Measurements from ENCODE around the gene PPP1R12C. TPM values are rescaled to one million over a fixed set of nuclear protein-coding genes. Genes with fewer than 3 reads are reported as not detected.

The PPP1R12C gene
- polyA plus RNA-seq, 3 donors, result 61.3 to 158 (median 123) TPM

DNA sequence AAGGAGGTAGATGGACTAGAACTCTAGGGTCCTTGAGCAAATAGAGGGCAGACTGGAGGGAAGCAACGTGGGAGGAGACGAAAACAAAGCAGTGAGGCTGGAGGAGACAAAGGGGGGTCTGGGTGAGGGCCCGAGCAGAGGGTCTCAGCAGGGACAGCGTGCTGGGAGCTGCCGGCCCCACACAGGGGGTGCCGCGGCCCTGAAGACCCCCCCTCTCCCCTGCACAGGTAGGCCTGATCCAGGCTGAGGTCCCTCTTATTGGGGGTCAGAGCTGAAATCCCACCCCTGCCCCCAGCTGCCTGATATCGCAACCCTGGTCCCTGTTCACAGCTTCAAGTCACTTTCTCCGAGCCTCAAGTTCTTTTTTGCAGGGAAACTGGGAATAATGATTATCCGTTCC, 33.0 kb downstream of the PPP1R12C start:
- 79 to 89% (median 87%) methylated on average over 7 to 10 of the region's 10 CpGs for WGBS, 3 donors
- H3K27ac ChIP-seq (ENCODE audit: low read depth, low read length), result no peak overlapping the region

DNA sequence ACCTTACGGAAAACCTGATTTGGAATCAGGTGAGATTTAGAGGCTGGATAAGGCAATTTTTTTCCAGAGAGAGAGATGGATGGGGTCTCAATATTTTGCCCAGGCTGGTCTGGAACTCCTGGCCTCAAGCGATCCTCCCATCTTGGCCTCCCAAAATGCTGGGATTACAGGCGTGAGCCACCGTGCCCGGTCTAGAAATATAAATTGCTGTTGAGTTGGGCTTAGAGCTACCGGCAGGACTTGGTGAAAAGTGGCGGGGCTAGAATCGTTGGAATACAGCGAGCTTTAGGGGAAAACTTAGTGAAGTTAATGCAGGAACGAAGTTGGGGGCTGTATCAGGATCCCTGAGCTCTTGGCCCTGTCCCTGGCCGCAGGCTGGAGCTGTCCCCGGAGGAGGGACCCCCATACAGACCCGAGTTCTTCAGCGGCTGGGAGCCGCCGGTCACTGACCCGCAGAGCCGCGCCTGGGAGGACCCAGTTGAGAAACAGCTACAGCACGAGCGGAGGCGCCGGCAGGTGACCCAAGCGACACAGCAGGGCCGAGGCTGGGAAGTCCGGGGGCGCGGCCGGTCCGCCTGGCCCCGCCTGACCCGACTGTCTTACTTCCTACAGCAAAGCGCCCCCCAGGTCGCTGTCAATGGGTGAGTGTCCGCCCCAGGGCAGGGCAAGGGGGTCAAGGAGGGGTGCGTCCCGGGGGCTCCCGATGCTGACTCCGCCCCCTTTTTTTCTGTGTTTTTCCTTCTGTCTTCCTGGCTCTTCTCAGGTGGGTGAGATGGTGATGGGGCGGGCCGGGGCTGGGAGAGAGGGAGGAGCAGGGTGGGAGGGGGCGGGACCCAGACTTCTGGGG, 34.2 kb downstream of the PPP1R12C start:
- H3K27ac ChIP-seq (ENCODE audit: low read depth, low read length), result no peak overlapping the region
- WGBS, 3 donors, result 36 to 48% (median 37%) methylated on average over 39 to 42 of the region's 42 CpGs

DNA sequence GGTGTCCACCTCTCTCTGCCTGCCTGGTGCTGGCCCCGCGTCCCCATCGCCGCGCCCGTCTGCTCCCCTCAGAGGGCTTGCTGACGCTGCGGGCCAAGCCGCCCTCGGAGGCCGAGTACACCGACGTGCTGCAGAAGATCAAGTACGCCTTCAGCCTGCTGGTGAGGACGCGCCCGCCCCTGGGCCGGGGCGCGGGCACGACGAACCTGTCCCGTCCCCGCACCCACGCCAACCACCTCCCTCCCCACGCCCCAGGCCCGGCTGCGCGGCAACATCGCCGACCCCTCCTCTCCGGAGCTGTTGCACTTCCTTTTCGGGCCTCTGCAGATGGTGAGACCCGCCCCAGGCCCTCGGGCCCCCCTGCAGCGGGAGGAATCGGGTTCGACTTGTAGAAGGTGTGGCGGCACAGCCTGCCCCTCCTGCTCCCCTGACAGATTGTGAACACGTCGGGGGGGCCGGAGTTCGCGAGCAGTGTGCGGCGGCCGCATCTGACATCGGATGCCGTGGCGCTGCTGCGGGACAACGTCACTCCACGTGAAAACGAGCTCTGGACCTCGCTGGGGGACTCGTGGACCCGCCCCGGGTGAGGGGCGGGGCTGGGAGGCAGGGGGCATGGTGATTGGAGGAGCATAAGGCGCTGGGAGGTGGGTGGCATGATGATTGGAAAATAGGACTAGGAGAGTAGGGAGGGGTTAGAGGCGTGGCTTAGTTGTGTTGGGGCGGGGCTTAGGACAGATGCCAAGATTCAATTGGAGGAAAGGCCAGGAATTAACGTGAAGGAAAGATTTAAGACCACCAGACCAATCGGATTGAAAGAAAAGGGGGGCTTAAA, 35.2 kb downstream of the PPP1R12C start:
- no peak overlapping the region for H3K27ac ChIP-seq (ENCODE audit: low read depth, low read length)
- WGBS, 3 donors, result 14 to 23% (median 17%) methylated on average over 49 to 64 of the region's 64 CpGs

DNA sequence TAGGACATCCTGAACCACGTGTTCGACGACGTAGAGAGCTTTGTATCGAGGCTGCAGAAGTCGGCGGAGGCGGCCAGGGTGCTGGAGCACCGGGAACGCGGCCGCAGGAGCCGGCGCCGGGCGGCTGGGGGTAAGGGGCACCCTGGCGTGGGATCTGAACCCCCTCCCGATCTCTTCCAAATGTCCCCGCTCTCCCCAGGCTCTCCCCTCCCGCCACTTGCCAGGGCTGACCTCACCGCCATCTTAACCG, 35.7 kb downstream of the PPP1R12C start:
- no peak overlapping the region for H3K27ac ChIP-seq (ENCODE audit: low read depth, low read length)
- 11 to 19% (median 12%) methylated on average over 6 to 22 of the region's 22 CpGs for WGBS, 3 donors

DNA sequence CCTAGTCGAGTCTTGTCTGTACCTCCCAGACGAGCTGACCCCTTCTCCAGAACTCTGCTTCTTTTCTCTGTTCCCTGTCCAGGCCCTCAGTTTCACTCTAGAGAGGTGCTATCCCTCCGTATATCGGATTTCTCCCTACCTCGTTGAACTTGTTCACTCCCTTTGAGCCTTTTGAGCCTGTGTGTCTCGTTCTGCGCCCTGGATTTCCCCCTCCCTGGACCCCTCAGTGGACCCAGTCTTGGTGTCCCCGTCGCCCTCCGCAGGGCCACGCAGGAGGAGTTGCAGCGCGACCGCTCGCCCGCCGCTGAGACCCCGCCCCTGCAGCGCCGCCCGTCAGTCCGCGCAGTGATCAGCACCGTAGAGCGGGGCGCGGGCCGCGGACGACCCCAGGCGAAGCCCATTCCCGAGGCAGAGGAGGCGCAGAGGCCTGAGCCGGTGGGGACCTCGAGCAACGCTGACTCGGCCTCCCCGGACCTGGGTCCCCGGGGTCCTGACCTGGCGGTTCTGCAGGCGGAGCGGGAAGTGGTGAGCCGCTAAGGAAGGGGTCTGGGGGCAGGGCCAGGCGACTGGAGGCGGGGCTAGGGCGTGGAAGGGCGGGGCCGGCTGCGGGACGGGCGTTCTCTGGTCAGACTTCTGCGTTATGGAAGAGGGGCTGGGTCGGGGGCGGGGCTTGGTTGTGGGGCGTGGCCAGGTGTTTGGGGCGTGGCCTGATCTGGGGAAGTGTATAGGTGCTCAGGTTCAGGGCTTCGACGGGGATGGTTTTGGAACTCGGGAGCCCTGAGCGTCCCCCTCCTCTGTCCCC, 36.3 kb downstream of the PPP1R12C start:
- WGBS, 3 donors, result 4 to 8% (median 5%) methylated on average over 49 to 60 of the region's 60 CpGs
- no peak overlapping the region for H3K27ac ChIP-seq (ENCODE audit: low read depth, low read length)

DNA sequence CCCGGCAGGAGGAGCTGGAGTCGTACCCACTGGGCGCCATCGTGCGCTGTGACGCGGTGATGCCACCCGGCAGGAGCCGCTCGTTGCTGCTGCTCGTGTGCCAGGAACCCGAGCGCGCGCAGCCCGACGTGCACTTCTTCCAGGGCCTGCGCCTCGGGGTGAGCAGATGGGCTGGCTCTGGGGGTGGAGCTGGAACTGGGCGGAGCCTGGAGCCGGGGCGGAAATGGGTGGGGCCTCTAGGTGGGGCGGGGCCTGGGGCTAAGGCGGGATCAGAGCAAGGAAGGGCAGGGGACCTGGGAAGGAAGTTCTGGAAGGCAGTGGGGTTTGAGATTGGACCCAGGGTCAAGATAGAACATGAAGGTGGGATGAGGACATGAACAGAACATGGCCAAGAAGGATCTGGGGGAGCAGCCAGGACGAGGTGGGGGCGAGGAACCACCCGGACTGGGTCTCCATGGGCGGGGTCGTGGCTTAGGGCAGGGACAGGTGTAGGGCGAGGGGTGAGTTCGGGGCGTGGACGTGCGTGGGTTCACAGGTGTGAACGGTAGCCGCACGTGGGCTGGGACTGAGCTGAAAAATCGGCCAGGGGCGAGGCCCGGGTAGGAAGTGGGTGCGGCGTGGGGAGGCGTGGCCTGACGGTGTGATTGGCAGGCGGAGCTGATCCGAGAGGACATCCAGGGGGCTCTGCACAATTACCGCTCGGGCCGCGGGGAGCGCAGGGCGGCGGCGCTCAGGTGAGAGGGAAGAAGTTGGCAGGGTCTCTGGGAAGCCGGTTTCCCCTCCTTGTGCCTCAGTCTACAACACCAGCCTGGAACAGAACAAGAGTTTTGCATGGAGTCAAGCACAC, 37.1 kb downstream of the PPP1R12C start:
- no peak overlapping the region for H3K27ac ChIP-seq (ENCODE audit: low read depth, low read length)
- 6 to 12% (median 7%) methylated on average over 55 of the region's 55 CpGs for WGBS, 3 donors

DNA sequence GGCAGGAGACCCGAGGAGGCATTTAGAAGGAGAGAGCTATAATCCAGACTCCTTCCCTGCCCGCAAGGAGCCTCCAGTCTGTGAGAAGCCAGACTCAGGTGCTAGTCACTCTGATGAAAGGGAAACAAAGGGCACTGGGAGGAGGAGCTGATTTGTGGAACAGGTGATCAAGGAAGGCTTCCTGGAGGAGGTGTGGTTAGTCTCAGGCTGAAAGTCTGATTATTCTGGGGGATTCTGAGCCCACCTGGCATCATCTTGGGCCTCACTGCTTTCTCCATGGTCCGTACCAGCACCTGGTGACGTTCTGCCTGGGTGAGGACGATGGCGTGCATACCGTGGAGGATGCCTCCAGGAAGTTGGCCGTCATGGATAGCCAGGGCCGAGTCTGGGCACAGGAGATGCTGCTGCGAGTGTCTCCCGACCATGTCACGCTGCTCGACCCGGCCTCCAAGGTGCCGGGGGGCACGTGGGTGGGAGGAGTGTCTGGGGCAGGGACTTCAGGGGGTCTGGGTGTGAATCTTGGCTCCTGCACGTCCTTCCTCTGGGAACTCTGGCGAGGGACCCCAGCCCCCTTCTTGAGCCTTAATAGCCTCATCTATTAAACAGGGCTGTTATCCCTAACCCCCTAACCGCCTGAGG, 37.9 kb downstream of the PPP1R12C start:
- no peak overlapping the region for H3K27ac ChIP-seq (ENCODE audit: low read depth, low read length)
- WGBS, 3 donors, result 77 to 83% (median 77%) methylated on average over 18 to 19 of the region's 19 CpGs

DNA sequence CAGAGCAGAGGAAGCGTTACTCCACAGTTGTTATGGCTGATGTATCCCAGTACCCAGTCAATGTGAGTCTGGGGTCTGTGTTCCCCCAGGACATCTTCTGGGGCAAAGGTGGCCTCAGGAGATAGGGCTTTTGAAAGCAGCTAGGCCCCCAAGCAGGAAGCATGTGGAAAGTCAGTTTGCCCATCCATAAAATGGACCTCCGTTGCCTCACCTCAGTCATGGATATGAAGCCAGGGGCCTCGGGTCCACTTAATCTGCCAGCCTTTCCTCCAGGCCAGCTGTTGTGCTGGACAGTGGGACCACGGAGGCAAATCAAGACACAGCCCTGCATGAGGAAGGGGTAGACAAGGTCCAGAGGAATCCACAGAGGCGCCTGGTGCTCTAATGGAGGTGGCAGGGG, 38.4 kb downstream of the PPP1R12C start:
- no peak overlapping the region for H3K27ac ChIP-seq (ENCODE audit: low read depth, low read length)
- 79 to 83% (median 80%) methylated on average over 5 of the region's 5 CpGs for WGBS, 3 donors

DNA sequence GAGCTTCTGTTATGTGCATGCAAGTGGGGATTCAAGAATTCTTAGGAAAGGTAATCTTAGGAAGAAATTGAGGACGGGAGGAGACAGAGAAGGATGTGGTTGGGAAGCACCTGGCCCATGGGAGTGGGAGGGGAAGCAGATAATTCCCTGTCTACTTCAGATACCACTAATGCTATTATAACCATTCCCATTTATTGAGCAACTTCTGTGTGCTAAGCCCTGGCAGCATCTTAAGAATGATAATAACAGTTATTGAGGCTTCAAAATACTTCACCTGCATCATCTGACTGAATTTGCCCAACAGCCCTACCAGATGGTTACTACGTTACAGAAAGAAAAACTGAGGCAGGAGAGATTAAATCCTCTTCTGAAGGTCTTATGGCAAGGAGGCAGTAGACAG, 40.3 kb downstream of the PPP1R12C start:
- H3K27ac ChIP-seq (ENCODE audit: low read depth, low read length), result no peak overlapping the region
- WGBS, 3 donors, result 61 to 77% (median 62%) methylated on average over 2 of the region's 2 CpGs

DNA sequence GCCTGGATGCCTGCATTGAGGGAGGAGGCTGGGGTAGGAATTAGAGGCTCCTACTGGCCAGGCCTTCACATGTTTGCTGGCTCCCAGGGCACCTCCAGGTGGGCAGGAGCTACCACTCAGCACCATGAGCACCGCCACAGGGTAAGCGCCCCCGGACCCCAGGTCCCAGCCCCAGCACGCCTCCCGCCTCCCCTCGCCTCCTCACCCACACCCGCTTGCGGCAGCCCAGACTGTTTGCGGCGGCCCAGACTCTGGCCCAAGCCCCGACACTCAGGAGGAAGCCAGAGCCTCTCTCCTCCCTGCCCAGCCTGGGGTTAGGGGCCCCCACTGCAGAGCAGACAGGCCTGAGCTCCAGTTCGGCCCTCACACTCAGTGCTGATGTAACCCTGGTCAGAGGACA, 41.1 kb downstream of the PPP1R12C start:
- no peak overlapping the region for H3K27ac ChIP-seq (ENCODE audit: low read depth, low read length)
- WGBS, 3 donors, result 68 to 81% (median 76%) methylated on average over 12 of the region's 12 CpGs

DNA sequence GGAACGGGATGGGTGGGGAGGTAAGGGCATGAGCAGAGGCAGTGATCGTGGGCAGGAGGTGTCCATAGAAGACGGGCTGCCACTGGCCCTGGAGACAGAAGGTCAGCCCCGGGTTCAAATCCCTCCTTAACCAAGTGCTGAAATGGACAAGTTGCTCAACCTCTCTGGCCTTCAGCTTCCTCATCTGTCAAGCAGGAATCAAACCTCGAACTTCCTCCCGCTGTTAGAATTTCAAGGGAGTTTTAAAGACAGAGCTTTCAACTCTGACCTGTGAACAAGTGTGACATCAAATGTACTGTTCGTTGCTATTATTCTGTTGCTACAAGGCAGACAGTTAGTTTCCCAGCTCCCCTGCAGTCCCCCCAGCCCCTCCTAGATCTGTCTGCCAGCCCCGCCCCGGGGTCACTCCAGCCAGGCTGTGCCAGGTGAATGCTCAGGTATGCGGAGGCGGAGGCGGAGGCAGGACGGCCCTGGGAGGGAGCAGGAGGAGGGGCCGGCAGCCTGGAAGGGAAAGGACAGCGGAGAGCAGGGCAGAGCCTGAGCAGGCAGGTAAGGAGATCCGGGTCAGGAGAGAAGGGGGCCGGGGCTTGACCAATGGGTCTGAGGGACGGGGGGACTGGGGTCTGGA, 42.0 kb downstream of the PPP1R12C start, which contains the start of gene EPS8L1:
Gene EPS8L1 (plus strand): TSS at position 499 of the 628 bp plus-strand sequence. CDS start 576 bp downstream, outside the sequence.
- 18 to 37% (median 24%) methylated on average over 18 of the region's 18 CpGs for WGBS, 3 donors
- H3K27ac ChIP-seq (ENCODE audit: low read depth, low read length), result no peak within 1 kb of the TSS

DNA sequence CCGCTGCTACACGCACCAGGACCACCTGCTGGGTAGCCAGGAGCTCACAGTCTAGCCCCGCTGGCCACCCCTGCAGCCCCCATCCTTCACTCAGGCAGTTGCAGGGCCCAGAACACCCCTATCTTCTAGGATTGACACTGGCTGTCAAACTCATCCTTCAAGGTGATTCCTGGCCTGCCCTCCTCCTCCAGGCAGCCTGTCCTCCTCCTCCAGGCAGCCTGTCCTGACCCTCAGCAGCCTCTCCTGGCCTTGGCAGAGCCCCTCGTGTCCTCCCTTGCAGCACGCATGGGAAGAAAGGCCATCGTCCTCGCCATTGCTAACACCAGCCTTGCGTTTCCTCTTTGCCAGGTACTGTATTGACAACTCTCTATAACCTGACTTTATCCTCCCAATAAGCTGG, 45.5 kb downstream of the PPP1R12C start:
- 62 to 69% (median 65%) methylated on average over 8 of the region's 8 CpGs for WGBS, 3 donors
- H3K27ac ChIP-seq (ENCODE audit: low read depth, low read length), result no peak overlapping the region

DNA sequence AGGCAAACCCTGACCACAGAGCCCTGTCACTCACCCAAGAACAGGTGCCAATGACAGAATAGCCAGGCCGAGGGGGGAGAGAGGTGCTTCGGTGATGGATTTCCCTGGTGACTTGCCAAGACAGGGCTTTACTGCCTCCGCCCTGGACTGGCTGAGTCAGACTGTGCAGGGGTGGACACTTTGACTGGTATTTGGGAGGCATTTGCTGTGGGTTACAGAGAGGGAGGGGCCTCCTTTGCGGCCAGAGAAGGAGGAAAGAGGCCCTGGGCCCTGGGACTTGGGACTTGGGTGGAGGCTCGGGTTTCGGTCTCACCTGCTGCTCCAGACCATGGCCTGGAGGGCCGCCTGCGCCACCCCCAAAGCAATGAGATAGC, 46.3 kb downstream of the PPP1R12C start:
- H3K27ac ChIP-seq (ENCODE audit: low read depth, low read length), result no peak overlapping the region
- WGBS, 3 donors, result 49 to 54% (median 50%) methylated on average over 8 of the region's 8 CpGs

DNA sequence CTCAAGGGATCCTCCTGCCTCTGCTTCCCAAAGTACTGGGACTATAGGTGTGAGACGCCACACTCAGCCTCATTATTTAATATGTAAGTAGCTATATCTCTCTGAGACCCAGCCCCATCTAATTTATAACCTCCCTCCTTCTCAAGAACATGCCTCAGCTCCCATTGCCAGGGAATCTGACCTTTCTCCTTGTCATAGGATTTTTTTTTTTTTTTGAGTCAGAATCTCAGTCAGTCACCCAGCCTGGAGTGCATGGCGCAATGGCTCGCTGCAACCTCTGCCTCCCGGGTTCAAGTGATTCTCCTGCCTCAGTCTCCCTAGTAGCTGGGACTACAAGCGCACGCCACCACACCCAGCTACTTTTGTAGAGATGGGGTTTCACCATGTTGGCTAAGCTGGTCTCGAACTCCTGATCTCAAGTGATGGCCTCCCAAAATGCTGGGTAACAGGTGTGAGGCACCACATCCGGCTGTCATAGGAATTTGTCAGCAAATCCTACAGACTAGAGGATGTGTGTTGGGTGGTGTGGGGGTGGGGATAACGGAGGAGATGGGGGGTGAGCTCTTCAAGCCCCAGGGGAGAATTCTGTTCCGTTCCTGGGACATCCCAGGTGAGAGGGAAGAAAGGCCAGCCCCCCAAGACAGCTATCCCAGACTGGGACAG, 46.8 kb downstream of the PPP1R12C start:
- no peak overlapping the region for H3K27ac ChIP-seq (ENCODE audit: low read depth, low read length)
- 76 to 83% (median 81%) methylated on average over 10 of the region's 10 CpGs for WGBS, 3 donors

DNA sequence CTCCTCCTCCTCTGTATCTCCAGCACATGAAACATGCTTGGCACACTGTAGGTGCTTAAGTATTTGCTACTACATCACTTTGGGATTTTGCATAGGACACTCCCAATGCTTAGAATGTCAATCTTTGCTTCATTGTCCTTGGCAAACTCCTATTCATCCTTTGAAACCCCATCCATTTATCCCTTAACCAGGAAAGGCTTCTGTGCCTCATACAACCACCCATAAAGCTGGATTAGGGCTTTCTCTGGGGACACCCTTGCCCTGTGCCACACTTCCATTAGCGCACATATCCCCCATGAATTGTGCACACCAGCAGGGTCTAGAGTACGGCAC, 47.6 kb downstream of the PPP1R12C start:
- no peak overlapping the region for H3K27ac ChIP-seq (ENCODE audit: low read depth, low read length)
- WGBS, 3 donors, result 93 to 96% (median 94%) methylated on average over 2 of the region's 2 CpGs

DNA sequence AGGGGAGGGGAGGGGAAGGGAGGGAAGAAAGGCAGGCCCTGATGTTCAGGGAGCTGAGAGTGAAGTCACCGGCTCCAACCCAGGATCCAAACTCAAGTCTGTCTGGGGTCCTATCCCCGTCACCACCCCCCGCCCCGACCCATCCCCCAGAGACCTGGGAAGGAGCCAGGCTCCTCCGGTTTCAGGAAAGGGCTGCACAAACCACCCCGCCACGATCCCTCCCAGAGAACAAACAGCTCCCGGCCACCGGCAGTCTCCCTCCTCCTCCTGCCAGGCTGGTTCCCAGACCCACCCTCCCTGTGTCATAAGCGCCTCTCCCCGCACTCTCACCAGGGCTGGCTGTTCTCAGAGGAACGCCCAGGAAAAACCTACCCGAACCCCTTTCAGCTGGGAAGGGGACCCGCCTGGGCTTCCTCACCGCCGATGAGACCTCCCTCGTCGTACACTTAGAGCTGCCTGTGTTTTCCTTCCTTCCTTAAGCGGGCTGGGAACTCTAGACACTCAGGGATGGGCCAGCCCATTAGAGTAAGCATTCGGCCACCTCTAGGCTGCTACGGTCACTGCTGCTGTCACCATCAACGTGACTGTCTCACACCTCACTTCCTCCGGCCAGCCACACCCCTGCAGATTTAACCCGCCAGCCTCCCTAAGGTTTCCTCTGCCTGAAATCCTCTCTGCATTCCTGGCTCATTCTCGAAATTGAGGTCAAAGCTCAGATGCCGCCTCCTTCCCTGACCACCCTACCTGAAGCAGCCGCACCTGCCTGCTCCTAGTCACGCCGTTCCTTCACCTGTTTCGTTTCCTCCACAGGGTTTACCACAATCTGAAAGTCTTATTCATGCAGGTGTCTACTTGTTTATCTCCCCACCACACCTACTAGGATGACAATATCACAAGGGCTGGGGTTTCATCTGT, 48.2 kb downstream of the PPP1R12C start:
- no peak overlapping the region for H3K27ac ChIP-seq (ENCODE audit: low read depth, low read length)
- WGBS, 3 donors, result 4 to 6% (median 4%) methylated on average over 28 to 30 of the region's 30 CpGs

All from adipose tissue (tissue), 3 donors.